ENCODE results near the gene MRPL34. TPM values are rescaled to one million over a fixed set of nuclear protein-coding genes. Genes with fewer than 3 reads are reported as not detected.

Gene MRPL34
- total RNA-seq, 2 experiments from 2014 or later, result 28.4 to 28.7 TPM

DNA sequence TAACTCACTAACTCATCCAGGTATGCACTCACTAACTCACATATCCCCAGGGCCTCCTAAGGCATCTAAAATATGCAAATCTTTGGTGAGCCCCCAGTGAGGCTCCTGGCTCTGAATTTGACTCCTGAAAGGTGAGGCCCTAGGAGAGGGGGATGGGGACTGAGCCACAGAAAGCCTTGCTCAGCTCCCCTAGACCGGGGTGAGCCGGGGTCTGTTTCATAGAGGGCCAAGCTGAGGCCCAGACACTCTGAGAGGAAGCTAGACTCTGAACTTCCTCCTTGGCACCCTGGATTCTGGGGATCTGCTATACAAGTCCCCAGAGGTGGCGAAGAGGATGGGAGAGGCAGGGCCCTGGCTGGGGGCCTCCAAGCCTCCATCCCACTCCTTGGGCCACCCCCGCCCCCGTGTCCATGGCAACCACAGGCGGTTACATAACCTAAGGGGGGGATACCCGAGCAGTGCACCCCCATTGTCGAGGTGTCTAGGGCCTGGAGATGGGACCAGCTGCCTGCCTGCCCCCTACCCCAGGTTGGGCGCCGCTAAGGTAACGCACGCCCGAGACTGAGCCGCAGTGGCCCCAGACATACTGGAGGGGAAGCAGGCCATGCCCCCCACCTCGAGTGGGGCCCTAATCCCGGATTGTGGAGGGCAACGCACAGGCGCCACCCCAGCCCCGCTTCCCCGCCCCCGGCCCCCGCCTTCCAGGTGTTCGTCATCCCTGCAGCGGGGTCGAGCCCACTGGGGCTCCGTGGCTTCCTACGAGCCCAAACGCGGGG is 3.1 kb upstream of the MRPL34 start:
- H3K36me3 Mint-ChIP-seq (ENCODE audit: low read depth), result peaks cover 17% of the 10 kb centered on the region
- peak overlapping the region; percentile 94 for H3K4me3 Mint-ChIP-seq
- H3K9me3 Mint-ChIP-seq, result no peaks in the 10 kb centered on the region
- Histone ChIP-seq H3K36me3 (ENCODE audit: insufficient read depth, low read length) (no peaks in the 10 kb centered on the region), H3K27ac (ENCODE audit: low read depth in 1 of 2, low read length in 2 of 2) (peak overlapping the region in 1 of 2 donors; percentile 34), H3K4me1 (ENCODE audit: insufficient read depth, low read length) (peaks cover 44% of the 10 kb centered on the region), H3K9me3 (ENCODE audit: control insufficient read depth in 1 of 2, insufficient read depth in 1 of 2, low read length in 2 of 2) (peaks cover 0 to 4% of the 10 kb centered on the region in 2 experiments), H3K27me3 (ENCODE audit: control insufficient read depth in 1 of 2, insufficient read depth in 2 of 2, low read length in 2 of 2) (no peaks in the 10 kb centered on the region), H3K4me3 (ENCODE audit: low read length) (peak overlapping the region; percentile 70)
- intact Hi-C loops (cut with DNase I, micrococcal nuclease), result loop anchor here in 1 of 2 experiments (1.0 kb wide), 1 partner anchor 10 kb away; no protein-coding TSS in a partner anchor
- CTCF ChIA-PET, result interaction anchor here (1.5 to 1.9 kb wide), 2 partner anchors 10 to 83 kb away, joined by 6 to 10 read pairs; no protein-coding TSS in a partner anchor
- no peaks in the 10 kb centered on the region for H3K27me3 Mint-ChIP-seq
- DNase-seq (peak in 5 of 14 experiments; percentile 19 to 65 (median 23)), ATAC-seq (ENCODE audit: poor library complexity) (peak; percentile 11)
- peak overlapping the region; percentile 58 for H3K27ac Mint-ChIP-seq
- TF ChIP-seq, protein P1, sequence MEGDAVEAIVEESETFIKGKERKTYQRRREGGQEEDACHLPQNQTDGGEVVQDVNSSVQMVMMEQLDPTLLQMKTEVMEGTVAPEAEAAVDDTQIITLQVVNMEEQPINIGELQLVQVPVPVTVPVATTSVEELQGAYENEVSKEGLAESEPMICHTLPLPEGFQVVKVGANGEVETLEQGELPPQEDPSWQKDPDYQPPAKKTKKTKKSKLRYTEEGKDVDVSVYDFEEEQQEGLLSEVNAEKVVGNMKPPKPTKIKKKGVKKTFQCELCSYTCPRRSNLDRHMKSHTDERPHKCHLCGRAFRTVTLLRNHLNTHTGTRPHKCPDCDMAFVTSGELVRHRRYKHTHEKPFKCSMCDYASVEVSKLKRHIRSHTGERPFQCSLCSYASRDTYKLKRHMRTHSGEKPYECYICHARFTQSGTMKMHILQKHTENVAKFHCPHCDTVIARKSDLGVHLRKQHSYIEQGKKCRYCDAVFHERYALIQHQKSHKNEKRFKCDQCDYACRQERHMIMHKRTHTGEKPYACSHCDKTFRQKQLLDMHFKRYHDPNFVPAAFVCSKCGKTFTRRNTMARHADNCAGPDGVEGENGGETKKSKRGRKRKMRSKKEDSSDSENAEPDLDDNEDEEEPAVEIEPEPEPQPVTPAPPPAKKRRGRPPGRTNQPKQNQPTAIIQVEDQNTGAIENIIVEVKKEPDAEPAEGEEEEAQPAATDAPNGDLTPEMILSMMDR (IDR thresholded peaks at IDR 0.05), result no peak
- H3K4me1 Mint-ChIP-seq (ENCODE audit: low read depth), result peaks cover 43% of the 10 kb centered on the region
- POLR2A ChIA-PET, result interaction anchor here (0.6 to 1.4 kb wide), 4 partner anchors 10 to 177 kb away, joined by 3 to 6 read pairs (median 4); partner anchors contain the start of gene ANO8

DNA sequence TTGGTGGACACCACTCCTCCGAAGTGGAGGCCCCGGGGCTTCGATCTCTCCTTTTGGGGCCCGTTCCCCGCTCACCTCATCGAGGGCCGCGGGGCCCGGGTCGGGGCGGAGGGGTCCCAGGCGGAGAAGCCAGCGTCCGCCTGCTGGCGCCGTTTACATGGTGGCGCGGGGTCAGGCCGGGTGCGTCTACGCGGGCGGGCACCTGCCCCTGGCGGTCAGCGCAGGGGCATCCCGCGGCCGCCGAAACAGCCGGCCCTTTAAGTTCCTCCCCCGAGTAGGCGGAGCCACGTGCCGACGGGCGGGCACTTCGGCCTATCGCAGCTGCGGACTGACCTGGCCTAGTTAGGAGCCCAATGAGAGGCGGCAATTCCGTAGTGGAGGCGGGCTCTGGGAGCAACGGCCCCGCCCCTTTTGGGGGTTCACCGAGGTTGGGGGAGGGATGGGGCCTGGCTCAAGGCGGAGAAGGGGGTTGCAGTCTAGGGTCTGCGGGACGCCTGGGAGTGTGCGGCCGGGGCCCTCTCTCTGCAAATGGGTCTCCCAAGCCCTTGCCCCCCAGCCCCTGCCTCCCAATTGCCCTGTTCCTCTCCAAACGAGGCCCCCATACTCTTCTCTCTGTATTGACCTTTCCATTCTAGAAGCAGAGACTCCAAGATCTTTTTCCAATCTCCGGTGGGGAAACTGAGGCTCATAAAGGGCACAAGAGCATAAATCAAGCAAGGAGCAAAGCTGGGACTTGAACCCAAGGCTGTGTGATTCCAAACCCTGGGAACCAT is 2.3 kb upstream of the MRPL34 start, which contains the start of gene ABHD8:
Gene ABHD8 (minus strand): TSS at position 259 of the 773 bp plus-strand sequence. CDS start 1,809 bp downstream, outside the sequence.
- peak within 1 kb of the TSS; percentile 94 for H3K4me3 Mint-ChIP-seq
- no peaks in the 10 kb centered on the region for H3K27me3 Mint-ChIP-seq
- intact Hi-C loops (cut with DNase I, micrococcal nuclease), result loop anchor here in 1 of 2 experiments (1.0 kb wide), 1 partner anchor 11 kb away; no protein-coding TSS in a partner anchor
- H3K36me3 Mint-ChIP-seq (ENCODE audit: low read depth), result peaks cover 17% of the 10 kb centered on the region
- no peaks in the 10 kb centered on the region for H3K9me3 Mint-ChIP-seq
- ChIA-PET POLR2A (interaction anchor here (0.6 to 1.4 kb wide), 4 partner anchors 11 to 177 kb away, joined by 3 to 6 read pairs (median 4); partner anchors contain the start of gene ANO8), CTCF (interaction anchor here (0.7 to 1.9 kb wide), 3 partner anchors 10 to 83 kb away, joined by 4 to 10 read pairs (median 6); no protein-coding TSS in a partner anchor)
- peak within 1 kb of the TSS; percentile 34 to 40 for H3K27ac ChIP-seq (ENCODE audit: low read depth in 1 of 2, low read length in 2 of 2)
- H3K9me3 ChIP-seq (ENCODE audit: control insufficient read depth in 1 of 2, insufficient read depth in 1 of 2, low read length in 2 of 2), result no peaks in the 10 kb centered on the region
- peak within 1 kb of the TSS; percentile 70 for H3K4me3 ChIP-seq (ENCODE audit: low read length)
- H3K4me1 ChIP-seq (ENCODE audit: insufficient read depth, low read length), result peaks cover 50% of the 10 kb centered on the region
- ATAC-seq (ENCODE audit: poor library complexity), result peak; percentile 79
- peak; percentile 88 to 96 (median 91) for DNase-seq
- no peaks in the 10 kb centered on the region for H3K36me3 ChIP-seq (ENCODE audit: insufficient read depth, low read length)
- peak within 1 kb of the TSS; percentile 90 for H3K27ac Mint-ChIP-seq
- TF ChIP-seq, protein P1 (IDR thresholded peaks at IDR 0.05), result no peak
- peaks cover 48% of the 10 kb centered on the region for H3K4me1 Mint-ChIP-seq (ENCODE audit: low read depth)
- no peaks in the 10 kb centered on the region for H3K27me3 ChIP-seq (ENCODE audit: control insufficient read depth in 1 of 2, insufficient read depth in 2 of 2, low read length in 2 of 2)

DNA sequence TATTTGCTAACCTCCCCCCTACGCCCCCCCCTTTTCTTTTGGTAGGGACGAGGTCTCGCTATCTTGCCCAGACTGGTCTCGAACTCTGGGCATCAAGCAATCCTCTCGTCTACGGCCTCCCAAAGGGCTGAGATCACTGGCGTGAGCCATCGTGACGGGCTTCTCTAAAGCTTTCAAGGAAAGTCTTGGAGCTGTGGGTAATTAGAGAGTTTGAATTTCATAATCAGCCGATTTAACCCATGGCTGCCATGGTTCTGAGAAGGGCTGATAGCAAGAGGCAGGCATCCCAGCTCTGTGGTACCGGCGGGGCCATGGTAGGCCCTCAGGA is 1.8 kb upstream of the MRPL34 start:
- DNase-seq, result peak in 1 of 14 experiments; percentile 38
- intact Hi-C loops (cut with DNase I, micrococcal nuclease), result loop anchor here (1.0 to 2.0 kb wide), 2 partner anchors 12 to 77 kb away; partner anchors contain the start of gene OCEL1 (in 1 of the 2)

More for the DNA sequence above, 1.8 kb upstream of the MRPL34 start:
- TF ChIP-seq, protein P1 (IDR thresholded peaks at IDR 0.05), result no peak
- Mint-ChIP-seq H3K36me3 (ENCODE audit: low read depth) (peaks cover 17% of the 10 kb centered on the region), H3K4me1 (ENCODE audit: low read depth) (peaks cover 49% of the 10 kb centered on the region), H3K27me3 (no peaks in the 10 kb centered on the region), H3K4me3 (peak overlapping the region; percentile 94), H3K27ac (peak overlapping the region; percentile 68), H3K9me3 (no peaks in the 10 kb centered on the region)
- H3K4me3 ChIP-seq (ENCODE audit: low read length), result no peak overlapping the region
- POLR2A ChIA-PET, result interaction anchor here (0.6 to 1.4 kb wide), 4 partner anchors 12 to 31 kb away, joined by 3 to 6 read pairs (median 4); partner anchors contain the start of gene ANO8
- CTCF ChIA-PET, result interaction anchor here (0.7 to 1.9 kb wide), 3 partner anchors 11 to 82 kb away, joined by 4 to 10 read pairs (median 6); no protein-coding TSS in a partner anchor
- peaks cover 52% of the 10 kb centered on the region for H3K4me1 ChIP-seq (ENCODE audit: insufficient read depth, low read length)
- no peak overlapping the region for H3K27ac ChIP-seq (ENCODE audit: low read depth in 1 of 2, low read length in 2 of 2)
- ATAC-seq (ENCODE audit: poor library complexity), result no peak
- H3K27me3 ChIP-seq (ENCODE audit: control insufficient read depth in 1 of 2, insufficient read depth in 2 of 2, low read length in 2 of 2), result no peaks in the 10 kb centered on the region
- no peaks in the 10 kb centered on the region for H3K36me3 ChIP-seq (ENCODE audit: insufficient read depth, low read length)
- H3K9me3 ChIP-seq (ENCODE audit: control insufficient read depth in 1 of 2, insufficient read depth in 1 of 2, low read length in 2 of 2), result no peaks in the 10 kb centered on the region
